Hippocampal formation (tissue), 2 donors: ENCODE results near the gene SETDB2.

Experiments used
- DNase-seq, 2 donors: peaks; one replicate each; lab custom pipeline; 2025; lab: John Stamatoyannopoulos, UW

SETDB2 gene

DNA sequence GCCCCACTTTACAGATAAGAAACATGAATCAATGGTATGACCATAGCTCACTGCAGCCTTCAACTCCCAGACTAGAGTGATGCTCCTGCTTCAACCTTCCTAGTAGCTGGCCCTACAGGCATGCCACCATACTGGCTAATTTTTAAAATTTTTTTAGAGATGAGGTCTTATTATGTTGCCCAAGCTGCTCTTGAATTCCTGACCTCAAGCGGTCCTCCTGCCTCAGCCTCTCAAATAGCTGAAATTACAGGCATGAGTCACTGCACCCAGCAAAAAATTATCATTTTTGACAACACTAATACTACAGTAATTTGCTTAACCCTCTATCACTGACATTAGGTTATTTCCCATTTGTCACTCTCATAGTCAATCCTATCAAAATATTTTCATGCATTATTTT is 15.0 kb upstream of the SETDB2 start:
- no peak for DNase-seq

DNA sequence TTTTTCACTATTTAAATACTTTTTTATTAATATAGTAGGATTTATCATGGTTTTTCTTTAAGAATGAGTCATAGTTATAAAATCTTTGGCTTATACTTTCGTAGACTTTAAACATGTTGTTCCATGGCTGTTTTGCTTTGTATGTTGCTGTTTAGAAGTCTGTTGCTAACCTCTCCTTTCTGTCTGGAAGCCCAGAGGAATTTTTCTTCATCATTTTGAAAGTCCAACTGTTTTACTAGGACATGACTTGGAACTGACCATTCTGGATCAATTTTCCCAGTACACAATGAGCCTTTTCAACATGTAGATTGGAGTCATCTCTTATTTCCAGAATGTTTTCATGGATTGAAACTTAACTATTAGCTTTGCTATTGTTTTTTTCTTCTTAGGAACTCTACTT is 8.1 kb upstream of the SETDB2 start:
- DNase-seq = no peak

DNA sequence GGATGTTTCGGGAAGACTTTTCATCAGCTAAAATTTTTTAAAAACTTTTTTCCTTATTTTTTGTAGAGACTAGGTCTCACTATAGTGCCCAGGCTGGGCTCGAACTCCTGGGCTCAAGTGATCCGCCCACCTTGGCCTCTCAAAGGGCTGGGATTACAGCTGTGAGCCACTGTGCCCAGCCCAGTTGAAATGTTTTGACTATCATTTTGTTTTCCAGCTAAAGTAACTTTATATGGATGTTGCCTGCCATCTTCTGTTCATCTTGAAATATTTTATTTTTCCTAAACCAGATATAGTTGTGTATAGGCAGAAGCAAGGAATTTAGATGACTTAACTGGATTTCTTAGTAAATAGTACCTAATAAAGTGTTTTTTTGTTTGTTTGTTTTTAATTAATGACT is 7.2 kb upstream of the SETDB2 start:
- DNase-seq = peak; percentile 8 to 68

DNA sequence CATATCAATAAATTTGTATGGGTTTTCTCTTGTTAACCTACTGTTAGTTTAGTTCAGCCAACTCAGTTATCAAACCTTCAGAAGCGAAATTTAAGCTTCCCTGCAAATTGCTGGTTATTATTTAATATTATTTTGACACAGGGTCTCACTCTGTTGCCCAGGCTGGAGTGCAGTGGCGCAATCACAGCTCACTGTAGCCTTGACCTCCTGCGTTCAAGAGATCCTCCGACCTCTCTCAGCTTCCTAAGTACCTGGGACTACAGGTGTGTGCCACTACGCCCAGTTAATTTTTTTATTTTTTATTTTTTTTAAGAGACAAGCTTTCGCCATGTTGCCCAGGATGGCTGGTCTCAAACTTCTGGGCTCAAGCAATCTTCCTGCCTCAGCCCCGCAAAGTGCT is 6.4 kb upstream of the SETDB2 start:
- DNase-seq = no peak

DNA sequence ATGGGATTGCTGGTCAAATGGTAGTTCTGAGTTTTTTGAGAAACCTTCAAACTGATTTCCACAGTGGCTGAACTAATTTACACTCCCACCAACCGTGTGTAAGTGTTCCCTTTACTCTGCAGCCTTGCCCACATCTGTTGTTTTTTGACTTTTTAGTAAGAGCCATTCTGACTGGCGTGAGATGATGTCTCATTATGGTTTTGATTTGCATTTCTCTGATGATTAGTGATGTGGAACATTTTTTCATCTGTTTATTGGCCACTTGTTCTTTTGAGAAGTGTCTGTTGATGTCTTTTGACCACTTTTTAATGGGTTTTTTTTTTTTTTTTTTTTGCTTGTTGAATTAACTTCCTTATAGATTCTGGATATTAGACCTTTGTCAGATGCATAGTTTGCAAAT is 4.5 kb upstream of the SETDB2 start:
- DNase-seq = no peak

DNA sequence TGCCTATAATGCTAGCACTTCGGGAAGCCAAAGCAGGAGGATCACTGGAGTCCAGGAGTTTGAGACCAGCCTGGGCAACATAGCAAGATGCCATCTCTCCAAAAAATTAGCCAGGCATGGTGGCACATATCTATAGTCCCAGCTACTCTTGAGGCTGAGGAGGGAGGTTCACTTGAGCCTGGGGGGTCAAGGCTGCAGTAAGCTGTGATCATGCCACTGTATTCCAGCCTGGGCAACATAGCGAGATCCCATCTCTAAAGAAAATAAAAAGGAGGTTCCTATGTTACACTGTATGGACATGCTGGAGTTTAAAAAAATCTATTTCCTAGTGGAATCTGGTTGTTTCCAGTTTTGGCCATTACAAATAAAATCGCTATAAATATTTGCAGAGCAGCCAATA is 2.8 kb upstream of the SETDB2 start:
- DNase-seq = no peak

DNA sequence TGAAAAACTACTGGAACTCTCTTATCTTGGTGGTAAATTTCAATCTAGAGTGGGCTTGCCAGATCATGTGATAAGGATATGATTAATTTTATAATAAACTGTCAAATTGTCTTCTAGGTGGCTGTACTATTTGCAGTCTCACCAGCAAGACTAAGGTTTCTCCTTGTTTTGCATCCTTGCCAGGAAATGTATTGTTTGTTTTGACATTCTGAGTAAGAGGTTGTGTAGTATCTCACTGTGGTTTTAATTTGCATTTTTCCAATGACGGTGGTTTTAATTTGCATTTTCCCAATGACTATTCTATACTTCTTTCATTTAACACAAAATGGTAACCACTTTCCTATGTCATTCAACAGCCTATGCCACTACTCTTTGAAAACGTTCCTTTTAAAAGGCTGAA is 2.2 kb upstream of the SETDB2 start:
- no peak for DNase-seq

DNA sequence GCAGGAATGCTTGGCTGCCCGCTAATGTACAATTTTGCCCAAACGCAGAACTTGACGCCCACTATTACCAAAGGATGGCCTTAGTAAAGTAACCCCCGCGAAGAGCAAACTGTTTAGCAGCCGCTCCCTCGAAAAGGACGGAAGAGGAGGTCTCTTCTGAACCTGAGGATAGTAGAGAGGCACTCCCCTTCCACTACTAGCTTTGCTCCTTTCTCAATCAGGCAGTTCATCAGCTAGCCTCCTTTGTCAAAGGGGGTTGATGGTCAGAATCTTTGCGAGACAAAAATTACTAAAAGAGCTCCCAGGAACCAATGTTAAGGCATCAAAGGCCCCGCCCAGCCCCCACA is 744 bp upstream of the SETDB2 start:
- peak; percentile 30 to 50 for DNase-seq

DNA sequence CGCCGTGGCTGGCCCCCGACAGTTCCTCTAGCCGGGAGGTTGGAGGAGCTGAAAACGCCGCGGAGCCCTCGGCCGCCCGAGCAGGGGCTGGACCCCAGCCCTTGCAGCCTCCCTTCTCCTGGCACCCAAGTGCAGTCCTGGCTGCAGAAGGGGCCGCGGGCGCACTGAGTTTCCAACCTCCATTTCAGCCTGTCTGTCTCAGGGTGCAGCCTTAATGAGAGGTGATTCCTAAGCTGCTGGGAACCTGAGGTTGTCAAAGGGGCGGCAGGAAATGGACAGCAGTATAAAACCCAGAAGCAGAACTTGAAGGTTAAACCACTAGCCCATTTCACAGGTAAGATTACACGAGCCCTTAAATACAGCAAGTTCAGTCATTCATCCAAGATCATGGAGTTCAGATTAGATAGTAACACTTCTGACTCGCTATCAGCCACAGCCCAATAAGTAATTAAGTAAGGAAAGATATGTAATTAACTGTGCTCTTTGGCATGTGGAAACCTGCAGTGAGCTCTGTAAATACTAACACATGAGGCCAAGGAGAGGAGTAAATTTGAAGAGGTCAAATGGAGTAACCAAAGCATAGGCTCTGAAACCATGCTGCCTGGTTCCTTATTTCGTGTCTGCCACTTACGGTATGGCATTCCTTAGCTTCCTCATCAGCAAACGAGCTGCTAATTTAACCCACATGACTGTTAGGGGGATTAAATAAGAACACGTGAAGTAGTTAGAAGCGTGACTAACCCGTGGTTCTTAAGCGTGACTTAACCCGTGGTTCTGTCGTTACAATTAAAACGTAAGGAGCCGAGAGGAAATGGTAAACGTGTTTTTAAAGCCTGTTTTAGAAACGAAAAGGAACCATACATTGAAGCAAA is 686 bp downstream of the SETDB2 start:
- DNase-seq = peak in 1 of 2 donors; percentile 24

DNA sequence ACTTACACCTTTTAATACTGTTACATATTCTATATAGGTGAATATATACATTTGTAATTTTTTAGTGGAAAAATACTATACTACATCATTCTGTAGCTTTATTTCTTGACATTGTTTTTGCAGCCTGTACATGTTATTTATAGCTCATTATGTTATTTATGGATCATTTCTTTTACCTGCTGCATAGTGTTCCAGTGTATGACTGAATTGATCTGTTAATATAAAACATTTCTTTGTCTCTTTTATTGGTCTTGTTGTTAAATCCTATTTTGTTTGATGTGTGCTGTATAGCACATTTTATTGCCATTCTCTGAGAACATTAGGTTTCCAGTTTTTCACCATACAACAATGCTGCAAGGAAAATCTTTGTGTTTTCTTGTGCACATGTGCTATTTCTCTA is 2.4 kb downstream of the SETDB2 start:
- no peak for DNase-seq

DNA sequence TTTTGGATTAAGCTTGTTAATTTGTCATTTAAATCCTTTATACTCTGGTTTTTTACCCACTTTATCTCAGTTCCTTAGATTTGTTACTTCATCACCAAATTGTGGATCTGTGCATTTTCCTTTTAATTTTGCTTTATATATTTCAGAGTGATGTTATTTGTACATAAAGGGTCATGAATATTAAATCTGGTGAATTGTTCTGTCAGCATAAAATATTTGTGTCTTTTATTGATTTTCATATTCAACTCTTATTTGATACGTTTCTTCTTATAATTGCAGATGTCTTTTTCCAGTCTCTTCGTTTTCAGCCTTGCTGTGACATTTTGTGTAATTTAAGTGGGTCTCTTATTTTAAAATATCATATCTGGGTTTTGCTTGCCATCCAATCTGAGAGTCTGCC is 4.7 kb downstream of the SETDB2 start:
- no peak for DNase-seq

DNA sequence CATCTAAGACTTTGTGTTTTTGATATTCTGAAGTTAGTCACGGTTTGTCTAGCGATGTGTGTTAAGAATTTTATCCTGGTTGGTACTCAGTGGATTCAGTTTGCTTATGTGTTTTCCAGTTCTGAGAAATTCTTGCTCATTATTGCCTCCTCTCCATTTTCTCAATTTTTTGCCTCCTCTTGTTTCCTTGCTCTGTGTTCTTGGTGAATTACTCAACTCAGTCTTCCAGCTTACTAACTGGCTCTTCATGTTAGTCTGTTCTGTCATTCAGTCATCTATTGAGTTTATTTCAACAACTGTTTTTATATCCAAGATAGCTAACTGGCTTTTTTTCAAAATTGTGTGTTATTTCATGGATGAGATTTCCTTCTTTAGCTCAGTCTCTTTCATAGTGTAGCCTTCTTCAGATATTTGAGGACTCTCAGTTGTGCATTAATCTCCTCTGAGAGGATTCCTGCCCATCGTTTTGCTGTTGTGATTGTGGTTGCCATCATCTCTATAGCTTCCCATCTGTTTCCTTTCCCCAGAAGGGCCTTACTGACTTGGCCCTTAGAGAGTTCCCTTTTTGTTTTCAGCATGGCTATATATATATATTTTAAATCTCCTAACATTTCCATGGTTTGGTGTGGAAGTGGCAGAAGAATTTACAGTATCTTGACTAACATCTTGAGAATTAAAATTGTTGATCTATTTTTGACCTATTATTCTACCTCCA is 6.2 kb downstream of the SETDB2 start:
- DNase-seq = no peak

DNA sequence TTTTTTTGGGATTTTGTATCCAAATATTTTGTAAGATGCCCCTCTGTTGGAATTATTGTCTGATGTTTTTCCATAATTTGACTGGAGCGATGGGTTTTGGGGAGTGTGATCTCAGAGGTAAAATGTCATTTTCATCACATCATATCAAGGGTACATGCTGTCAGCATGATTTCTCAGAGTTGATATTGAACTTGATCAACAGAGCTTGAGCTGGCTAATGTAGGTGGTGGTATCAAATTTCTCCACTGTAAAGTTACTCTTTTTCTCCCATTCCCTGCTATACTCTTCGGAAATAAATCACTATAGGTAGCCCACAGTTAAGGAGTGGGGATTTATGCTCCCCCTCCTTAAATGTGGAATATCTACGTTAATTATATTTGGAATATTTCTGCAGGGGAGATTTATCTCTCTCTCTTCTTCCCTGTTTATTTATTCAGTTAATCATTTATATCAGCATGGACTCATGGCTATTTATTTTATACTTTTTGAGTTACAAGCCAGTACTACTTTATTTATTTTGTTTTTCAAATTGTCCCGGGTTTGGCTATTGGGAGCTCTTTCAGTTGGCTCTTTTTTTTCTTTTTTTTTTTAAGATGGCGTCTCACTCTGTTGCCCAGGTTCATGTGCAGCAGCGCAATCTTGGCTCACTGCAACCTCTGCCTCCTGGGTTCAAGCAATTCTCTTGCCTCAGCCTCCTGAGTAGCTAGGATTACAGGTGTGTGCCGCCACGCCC is 8.8 kb downstream of the SETDB2 start:
- DNase-seq = no peak

DNA sequence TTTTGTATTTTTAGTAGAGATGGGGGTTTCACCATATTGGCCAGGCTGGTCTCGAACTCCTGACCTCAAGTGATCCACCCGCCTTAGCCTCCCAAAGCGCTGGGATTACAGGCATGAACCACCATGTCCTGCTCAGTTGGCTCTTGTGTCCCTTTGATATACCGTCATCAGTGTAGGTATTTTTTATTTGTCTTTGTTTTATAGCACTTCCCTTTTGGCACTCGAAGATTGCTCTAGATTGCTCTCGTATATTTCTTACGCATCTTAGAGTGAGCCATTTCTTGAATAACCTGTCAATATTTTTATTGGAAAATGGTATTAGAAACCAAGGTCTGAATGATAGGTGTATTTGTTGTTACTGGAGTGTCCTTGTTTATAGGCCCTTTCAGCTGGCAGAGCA is 9.4 kb downstream of the SETDB2 start:
- DNase-seq = no peak

DNA sequence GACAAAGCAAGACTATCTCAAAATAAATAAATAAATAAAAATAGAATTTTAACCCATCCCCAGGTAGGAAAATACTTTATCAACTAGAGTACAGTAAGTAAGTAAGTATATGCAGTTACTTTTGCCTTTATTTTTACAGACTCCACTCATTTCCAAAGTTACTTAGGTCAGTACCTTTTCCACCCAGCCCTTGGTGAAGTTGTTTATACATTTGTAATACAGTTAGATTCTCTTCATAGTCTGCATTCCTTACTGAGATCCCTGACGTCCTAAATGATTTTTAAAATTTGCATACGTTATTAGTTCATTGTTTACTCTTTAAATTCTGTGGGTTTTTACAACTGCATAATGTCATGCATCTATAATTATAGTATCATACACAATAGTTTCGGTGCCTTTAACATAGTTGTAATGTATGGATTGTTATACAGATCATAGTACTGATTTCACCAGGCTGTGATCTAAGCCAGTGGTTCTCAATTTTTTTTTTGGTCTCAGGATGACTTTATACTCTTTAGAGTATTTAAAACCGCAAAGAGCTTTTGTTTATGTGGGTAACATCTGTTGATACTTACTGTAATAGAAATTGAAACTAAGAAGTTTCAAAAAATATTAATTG is 10.4 kb downstream of the SETDB2 start:
- DNase-seq = no peak

DNA sequence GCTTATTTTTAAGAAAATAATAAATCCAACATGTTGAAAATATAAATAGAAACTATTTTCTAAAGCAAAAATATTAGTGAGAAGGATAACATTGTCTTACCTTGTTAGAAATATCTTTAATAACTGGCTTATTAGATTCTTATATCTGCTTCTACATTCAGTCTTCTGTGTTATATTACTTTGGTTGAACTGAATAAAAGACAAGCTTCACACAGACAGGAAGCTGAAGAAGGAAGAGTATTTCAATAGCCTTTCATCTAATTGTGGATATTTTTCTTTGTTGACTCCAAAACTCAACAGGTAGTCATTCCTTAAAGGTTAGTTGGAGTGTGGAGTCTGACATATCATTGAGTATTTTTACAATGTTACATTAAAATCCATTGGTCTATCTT is 10.9 kb downstream of the SETDB2 start:
- DNase-seq = no peak

DNA sequence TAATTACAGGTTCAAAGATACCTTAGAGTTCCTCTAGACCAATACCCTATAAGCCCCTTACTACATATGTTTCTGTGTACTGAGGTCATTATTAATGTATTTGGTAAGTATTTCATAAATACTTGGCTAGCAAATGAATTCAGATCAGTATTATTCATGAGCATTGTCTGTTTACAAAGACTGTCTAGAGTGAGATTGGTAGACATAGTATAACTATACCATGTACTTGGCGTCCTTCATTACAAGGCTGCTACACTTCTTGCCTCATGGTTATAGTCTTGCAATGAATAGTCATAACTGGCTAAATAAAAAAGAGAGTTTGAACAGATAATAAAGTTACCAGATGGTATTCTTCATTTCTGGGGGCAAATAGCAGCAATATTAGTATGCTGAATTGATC is 12.1 kb downstream of the SETDB2 start:
- DNase-seq = no peak

DNA sequence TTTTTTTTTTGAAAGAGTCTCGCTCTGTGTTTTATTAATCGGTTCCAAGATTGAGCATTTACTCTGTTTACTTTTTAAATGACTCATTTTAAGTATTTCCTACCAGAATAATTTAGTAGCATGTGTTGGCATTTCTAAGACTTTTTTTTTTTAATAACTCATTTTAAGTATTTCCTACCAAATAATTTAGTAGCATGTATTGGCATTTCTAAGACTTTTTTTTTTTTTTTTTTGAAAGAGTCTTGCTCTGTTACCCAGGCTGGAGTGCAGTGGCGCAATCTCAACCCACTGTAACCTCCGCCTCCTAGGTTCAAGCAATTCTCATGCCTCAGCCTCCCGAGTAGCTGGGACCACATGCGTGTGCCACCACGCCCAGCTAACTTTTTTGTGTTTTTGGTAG is 13.1 kb downstream of the SETDB2 start:
- DNase-seq = no peak

DNA sequence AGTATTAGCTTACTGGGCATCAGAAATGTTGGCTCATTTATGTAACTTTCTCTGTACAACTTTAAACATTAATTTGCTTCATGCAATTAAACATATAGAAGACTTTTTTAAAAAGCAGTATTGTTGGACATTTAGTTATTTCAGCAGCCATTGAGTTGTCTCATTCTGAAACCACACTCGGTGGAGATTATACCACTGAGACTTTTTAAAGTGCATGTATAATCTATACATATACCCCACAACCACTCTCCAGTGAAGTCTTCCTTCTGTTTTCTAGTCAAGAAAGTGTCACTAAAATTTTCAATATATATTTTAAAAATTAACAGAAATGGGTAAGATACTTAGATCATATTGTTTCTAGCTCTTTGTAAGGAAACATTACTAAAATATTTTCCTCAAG is 15.5 kb downstream of the SETDB2 start:
- DNase-seq = no peak

DNA sequence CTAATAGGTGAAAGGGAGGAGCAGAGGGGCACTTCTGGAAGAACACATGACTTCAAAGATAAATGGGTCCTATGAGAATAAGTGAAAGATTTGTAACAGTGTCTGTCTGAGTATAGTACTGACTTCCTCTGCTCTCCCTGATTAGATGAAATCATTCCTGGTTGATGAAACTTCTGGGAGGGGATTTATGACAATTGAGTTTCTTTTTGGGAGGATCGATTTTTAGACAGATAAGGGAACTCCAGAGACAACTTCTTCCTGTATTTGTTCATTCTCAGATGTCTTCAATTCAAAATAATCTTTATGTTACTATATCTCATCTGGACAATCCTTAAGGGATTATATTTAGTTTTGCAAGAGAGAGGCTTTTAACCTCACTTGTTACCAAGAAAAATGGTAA is 20.0 kb downstream of the SETDB2 start:
- DNase-seq = no peak

DNA sequence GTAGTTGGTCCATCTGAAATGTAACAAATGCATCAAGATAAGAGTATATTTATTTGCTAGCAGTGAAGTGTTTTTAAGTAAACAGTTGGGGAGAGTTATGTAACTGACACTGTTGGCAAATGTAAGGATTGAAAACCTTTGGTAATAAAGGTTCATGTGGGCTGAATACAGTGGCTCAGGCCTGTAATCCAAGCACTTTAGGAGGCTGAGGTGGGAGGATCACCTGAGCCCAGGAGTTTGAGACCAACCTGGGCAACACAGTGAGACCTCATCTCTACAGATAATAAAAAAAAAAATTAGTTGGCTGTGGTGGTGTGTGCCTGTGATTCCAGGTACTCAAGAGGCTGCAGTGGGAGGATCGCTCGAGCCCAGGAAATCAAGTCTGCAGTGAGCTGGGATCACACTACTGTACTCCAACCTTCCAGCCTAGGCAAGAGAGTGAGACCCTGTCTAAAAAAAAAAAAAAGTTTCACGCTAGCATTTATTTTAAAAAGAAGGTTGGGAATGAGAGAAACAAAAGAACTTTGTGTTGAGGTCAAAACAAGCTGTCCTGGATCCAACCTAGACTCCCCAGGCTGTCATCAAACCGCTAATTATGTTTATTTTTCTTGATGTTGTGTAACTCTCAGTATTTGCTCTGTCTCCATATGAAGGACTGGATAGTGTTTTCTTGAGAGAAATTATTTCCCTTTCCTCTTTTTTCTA is 20.7 kb downstream of the SETDB2 start:
- no peak for DNase-seq

DNA sequence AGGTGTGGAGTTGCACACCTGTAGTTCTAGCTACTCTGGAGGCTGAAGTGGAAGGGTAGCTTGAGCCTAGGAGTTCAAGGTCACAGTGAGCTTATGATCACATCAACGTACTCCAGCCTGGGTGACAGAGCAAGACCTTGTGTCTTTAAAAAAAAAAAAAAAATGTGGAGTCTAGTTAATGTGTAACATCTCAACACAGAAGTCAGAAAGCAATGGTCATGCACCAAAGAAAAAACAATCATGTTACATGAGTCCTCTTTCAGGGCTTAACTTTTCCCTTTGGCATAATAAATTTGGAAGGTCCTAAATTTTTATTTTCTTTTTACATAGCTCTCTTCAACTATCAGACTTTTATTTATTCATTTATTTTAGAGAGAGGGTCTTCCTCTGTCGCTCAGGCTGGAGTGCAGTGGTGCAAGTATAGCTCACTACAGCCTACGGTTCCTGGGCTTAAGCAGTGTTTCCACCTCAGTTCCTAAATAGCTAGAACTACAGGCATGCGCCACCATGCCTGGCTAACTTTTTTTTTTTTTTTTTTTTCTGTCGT is 22.3 kb downstream of the SETDB2 start:
- no peak for DNase-seq
